ENCODE results near the gene RERE.
"Not testable (repeated sequence)": the region's sequence is repeated elsewhere in the genome, so short reads cannot be mapped to it uniquely, and the experiment has no call there.

Gene RERE

DNA sequence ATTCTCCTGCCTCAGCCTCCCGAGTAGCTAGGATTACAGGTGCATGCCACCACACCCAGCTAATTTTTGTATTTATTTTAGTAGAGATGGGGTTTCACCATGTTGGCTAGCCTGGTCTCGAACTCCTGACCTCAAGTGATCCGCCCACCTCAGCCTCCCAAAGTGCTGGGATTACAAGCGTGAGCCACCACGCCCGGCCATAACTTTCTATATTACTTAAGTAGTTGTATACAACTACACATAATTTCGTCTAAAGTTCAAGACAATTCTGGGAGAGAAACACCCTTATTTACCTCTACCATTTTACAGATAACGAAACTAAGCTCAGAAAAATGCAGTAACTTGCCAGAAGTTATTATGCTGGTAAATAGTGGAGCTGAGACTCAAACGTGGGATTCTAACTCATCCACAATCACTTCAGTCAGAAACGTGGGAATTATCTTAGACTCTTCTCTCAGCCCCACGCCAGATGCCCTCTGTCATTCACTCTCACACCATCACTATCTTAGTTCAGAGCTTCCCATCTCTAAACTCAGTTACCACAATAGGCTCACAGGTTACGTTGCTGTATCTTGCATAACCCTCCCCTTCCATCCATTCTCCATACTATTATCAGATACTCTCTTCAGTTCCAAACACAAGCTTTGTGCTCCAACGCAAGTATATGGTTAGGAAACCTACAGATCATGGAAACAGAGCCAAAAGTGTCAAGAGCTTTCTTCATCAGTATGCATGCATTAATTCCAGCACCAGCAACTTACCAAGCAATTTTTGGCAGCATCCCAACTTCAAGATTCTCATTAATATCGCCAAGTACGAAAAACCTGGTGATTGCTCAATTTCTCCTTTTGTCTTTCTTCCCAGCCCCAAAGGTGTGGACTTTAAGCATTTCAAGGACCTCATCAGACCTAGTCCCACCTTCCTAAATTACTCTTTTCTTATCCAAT is 69.3 kb downstream of the RERE start:
- no peak for DNase-seq

DNA sequence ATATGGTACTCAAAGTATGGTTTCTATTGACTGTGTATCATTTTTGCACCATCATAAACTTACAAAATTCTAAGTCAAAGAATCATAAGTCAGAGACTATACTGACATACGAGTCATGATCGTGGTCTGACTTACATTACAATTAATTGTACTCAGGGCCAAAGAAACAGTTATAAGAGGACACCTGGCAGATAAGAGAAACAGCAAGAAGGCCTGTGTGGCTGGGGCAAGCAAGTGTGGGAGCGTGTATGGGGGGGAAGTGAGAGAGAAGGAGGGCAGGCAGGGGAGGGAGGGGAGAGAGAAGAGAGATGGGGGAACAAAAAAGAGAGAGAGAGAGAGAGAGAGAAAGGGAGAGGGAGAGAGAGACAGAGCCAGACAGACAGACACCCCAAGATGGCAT is 70.9 kb downstream of the RERE start:
- no peak for DNase-seq

DNA sequence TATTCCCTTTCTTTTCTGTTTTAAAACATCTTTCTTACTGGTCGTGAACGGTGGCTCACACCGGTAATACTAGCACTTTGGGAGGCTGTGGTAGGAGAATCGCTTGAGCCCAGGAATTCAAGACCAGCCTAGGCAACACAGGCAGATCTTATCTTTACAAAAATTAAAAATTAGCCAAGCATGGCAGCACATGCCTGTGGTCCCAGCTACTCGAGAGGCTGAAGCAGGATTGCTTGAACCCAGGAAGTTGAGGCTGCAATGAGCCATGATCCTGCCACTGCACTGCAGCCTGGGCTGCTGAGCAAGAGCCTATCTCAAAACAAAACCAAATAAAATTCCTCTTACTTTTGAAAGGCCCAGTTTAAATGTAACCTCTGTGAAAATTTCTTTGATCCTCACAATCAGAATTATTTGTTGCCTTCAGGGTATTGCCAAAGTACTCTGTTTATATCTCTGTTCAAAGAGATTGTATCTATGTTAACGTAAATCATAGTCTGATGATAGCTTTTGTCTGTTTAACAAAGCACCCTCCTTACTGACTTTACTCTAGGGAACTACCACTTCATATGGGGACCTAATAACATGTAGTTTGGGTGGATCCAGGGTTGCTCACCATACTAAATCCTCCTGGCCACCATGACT is 71.6 kb downstream of the RERE start:
- no peak for DNase-seq

DNA sequence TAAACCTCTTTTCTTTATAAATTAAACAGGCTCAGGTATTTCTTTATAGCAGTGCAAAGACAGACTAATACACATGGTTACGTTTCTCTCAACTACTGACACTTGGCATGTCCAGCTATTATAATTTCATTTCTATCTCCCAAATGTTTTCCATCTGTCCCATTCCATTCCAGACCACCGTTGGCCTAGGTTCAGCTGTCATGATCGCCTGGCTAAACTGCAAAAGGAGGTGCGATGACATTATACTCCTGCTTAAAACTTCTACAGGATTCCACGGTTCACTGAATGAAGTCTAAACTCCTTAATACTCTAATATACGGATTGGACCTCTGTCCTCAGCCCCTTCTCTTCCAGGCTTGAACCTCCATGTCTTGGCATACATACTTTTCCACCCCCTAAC is 72.1 kb downstream of the RERE start:
- DNase-seq: no peak

DNA sequence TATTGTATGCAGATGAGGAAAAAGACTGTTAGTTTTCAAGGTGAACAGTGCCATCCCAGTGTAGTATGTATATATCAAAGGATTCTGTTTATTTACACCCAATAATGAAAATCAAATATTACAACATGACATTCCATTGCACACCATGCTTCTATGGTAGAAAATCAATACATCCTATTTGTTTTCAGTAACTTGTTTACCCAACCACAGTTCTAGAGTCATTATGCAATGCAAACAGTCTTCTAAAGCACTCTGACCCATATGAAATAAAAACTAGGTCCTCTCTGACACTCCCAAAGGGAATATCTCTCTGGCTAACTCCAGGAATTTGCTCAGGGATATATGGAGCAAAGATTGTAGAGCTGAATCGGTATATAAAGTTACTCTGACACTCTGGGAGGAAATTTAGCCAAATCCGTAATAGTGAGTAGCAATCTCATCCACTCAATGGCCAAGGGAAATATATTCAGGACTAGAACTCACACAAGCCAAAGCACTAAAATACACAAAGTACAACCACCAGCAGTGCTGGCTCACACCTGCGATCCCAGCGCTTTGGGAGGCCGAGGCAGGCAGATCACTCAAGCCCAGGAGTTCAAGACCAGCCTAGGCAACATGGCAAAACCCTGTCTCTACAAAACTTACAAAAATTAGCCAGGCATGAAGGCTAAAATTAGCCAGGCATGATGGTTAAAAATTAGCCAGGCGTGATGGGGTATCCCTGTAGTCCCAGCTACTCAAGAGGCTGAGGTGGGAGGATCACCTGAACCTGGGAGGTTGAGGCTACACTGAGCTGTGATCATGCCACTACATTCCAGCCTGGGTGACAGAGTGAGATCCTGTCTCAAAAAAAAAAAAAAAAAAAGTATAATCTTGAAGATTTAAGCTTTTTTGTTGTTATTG is 75.2 kb downstream of the RERE start:
- no peak for DNase-seq

DNA sequence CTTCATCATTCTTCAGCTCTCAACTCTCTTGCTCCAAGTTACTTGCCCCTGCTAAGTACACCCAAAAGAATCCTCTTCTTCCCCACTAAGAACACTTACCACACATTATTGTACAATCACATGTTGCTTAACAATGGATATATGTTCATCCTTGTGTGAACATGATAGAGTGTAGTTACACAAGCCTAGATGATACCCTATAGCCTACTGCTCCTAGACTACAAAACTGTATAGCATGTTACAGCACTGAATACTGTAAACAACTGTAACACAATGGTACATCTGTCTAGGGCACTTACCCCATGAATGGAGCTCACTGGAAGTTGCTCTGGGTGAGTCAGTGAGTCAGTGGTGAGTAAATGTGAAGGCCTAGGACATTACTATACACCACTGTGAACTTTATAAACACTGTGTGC is 77.4 kb downstream of the RERE start:
- no peak for DNase-seq

DNA sequence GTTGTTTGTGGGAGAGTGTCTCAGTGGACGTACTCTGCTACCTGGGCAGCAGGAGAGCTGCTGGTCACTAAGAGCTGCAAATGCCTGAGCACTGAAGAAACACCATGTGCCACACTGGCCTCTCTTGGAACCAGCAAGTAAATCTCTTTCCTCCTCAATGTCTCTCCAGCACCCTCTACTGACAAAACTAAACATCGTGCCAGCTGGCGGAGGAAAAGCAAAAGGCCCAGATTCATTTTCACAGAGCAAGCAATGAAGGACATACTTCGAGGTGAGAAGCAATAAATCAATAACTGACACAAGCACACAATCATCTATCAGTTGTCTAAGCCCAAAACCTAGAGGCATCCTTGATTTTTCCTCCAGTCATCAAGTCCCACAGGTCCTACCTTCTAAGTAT is 78.1 kb downstream of the RERE start:
- DNase-seq: no peak

DNA sequence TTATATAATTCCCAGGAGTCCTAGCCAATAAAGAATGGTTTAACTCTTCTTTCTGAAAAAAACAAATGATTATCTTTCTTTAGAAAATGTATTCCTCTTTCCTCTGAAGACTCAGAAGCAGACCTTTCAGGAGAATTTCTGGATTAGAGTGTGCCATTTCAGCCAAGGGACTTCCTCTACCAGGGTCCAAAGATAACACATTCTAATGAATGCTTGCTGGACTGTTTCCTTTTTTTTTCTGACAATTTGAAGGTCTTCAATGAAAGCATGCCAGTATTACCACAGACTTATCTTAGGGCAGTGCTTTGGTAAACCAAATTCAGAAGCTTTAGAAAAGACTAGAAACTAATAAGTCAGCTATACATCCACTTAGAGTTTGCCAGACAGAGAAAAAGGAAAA is 80.5 kb downstream of the RERE start:
- no peak for DNase-seq

DNA sequence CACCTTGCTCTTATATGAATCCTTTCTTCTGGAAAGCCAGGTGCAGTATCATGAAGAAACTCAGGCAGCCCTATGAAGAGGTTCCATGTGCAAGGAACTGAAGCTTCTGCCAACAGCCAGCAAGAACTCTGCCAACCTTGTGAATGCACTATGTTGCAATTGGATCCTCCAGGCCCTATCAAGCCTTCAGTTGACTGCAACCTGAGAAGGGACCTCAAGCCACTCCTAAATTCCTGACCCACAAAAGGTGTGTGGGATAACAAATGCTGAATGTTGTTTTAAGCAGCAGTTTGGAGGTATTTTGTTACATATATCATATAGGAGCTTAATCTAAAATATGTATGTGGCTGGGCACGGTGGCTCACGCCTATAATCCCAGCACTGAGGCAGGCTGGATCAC is 84.0 kb downstream of the RERE start:
- no peak for DNase-seq

DNA sequence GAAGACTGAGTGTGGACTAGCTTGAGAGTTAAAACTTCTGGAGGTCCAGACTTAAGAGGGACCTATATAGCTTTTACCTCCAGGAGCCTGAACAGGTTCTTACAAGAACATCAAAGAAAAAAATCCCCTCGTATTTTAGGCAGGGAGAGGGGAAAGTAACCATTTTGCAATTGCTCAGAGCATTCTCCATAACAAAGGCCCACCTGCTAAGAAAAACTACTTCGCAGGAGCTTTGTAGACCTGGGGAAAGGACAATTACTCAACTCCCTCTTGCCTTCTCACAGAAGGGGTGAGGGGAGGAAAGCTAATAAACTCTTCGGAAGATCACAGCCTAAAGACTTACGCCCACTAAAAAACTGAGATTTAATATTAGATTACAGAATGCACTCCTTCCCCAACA is 86.3 kb downstream of the RERE start:
- DNase-seq: no peak

DNA sequence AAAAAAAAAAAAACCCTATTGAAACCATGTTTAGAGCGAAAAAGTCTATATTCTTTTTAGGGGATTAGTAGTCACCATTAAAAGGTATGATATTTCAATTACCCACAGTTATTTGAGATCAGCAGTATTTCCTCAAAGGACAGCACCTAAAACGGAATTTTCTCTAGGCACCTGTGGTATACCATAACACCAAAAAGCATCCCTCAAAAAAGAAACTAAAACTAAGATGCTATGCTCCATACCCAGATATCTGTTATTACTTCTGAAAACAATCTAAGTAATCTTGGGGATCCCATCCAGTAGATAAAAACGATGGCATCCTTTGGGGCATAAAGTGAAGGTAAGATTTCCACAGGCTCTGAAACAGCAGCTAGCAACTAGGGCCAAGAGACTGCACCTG is 89.0 kb downstream of the RERE start:
- DNase-seq: no peak

DNA sequence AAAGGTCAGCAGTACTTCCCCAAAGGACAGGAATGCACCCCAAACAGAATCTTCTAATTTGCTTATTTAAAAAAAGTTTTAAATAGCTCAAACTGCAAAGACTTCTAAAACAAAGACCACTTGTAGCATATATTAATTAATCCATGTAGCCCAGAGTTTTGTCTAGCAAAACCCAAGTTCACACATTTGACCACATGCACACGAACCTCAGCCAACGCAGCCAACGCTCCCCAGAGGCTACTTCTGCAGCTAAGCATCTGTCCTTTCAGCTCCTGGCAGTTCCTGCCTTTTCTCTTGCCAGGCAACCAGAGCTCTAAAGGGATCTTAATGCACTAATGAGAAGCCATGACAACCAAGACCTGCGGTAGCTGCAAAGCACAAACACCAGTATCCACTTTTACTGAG is 89.6 kb downstream of the RERE start:
- no peak for DNase-seq

DNA sequence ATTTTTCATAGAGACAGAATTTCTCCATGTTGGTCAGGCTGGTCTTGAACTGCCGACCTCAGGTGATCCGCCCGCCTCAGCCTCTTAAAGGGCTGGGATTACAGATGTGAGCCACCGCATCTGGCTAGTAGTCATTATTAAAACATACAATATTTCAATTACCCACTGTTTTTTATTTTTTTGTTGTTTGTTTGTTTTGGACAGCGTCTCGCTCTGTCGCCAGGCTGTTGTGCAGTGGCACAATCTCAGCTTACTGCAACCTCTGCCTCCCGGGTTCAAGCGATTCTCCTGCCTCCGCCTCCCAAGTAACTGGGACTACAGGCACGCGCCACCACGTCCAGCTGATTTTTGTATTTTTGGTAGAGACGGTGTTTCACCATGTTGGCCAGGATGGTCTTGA is 90.1 kb downstream of the RERE start:
- DNase-seq: not testable (repeated sequence)

DNA sequence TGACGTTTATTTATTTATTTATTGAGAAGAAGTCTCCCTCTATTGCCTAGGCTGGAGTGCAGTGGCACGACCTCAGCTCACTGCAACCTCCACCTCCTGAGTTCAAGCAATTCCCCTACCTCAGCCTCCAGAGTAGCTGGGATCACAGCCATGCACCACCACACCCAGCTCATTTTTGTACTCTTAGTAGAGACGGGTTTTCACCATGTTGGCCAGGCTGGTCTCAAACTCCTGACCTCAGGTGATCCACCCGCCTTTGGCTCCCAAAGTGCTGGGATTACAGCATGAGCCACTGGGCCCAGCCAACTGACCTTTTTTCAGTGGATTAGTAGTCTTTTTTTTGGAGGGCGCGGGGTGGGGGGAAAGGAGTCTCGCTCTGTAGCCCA is 90.6 kb downstream of the RERE start:
- not testable (repeated sequence) for DNase-seq

DNA sequence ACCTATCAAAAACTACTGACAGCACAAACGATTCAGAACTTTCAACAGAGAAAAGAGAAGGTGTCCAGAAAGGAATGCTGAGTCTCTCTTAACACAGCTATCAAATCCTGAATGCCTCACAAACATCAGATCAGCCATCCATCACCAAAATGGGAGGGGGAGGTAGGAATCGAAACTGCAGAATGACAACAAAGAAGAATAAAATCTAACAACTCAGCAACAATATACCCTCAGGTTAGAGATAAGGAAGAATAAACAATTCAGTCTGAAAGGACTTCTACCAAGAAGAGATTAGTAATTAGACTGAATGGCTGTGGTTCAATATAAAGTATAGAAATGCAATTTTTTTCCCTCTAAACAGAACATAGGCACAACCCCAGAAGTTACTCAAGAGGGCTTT is 94.4 kb downstream of the RERE start:
- DNase-seq: no peak

DNA sequence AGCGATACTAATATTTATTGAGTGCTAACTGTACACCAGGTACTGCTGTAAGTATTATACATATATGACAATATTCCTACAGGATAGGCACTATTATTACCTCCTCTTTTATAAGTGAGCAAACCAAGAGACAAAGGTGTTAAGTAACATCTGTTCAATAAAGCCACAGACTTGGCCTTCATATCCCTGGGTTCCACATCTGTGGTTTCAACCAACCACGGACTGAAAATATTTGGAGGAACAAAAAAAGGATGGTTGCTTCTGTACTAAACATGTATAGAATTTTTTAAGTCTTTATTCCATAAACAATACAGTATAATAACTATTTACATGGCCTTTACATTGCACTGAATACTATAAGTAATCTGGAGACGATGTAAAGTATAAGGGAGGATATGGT is 95.1 kb downstream of the RERE start:
- DNase-seq: no peak

DNA sequence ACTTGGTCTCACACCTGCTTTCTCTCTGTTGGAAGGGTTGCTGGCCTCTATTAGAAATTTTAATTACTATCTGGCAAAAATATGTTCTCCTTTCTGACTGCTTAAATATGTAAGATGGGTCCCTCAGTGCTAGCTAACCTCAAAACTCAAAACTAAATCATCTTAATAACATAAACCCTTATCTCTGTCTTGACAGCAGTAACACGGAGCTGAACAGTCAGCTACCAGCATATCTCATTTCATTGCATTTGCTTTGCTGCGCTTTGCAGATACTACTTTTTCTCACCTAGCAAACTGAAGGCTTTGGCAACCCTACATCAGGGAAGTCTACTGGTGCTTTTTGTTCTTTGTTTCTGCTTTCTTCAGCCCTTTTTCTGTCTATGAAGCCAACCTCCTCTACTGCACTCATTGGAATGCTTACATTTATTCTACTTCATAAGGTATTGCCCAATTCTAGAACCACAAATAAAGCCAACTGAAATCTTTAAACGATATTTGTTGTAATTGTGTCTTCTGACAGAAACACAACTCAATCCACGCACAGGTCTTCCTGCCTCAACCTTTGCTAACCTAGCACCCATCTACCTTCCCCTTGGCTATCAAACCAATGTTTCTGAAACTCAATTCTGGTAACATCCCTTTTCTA is 95.6 kb downstream of the RERE start:
- no peak for DNase-seq

DNA sequence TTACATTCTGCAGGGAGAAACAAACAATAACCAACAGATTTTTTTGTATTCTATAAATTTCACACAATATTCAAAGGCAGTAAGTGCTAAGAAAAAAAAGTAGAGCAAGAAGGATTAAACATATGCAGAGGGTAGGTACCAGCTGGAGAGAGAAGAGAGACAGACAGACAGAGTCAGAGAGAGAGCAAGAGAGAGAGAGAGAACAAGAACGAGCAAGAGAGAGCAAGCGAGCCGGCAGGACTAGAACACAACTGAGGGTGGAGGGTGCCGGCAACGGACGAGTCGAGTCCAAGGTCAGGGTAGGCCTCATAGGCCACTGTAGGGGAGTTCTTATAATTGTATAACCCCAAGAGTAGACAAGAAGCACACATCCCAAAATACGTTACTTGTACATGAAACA is 97.1 kb downstream of the RERE start:
- no peak for DNase-seq

DNA sequence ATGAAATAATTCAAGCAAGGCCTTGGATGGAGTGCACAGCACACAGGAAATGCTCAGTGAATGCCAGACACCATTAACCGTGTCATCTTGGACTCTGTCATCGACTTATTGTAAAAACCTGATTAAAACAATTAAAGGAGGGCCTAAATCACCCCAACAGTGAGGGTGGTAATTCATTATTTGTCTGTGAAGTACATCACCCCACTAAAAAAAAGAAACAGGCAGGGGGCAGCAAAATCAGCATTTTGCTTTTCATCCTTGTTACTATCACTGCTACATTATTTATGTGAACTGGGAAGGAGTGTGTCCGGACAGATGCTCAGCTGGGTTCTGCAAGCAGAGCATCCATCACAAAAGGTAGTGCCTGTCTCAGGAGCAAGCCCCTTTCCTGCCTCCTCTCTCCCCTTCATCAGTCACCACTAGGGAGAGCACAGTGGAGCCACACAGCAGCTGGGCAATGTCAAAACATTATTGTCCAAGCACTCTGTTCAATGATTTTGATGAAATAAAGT is 98.5 kb downstream of the RERE start:
- no peak for DNase-seq

DNA sequence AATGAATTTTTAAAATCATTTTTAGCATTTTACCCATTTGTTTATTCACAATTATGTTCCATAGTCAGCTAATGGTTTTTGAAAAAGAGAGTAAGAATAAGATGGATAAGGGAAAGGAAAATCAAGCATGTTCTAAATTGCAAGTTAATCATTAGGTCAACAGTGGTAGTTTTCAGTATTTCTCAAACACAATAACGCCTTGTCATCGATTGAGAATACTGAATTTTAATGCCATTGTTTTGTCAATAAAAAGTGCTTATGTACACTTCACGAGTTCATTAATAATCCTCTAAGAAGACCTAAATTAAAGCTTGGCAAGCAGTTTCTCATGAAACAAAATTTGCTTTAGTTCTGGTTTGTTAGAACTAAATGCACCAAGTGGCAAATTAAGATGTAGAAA is 100.3 kb downstream of the RERE start:
- DNase-seq: no peak

DNA sequence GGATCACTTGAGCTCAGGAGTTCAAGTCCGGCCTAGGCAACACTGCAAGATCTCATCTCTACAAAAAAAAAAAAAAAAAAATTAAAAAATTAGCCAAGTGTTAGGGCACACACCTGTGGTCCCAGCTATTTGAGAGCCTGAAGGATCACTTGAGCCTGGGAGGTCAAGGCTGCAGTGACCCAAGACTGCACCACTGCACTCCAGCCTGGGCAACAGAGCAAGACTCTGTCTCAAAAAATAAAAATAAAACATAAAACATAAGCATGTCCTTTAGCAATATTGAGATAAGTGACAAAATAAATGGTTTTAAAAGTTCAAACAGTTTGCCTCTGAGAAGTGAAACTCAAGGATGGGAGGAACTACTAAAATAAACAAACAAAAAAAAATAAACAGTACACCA is 101.2 kb downstream of the RERE start:
- DNase-seq: no peak

DNA sequence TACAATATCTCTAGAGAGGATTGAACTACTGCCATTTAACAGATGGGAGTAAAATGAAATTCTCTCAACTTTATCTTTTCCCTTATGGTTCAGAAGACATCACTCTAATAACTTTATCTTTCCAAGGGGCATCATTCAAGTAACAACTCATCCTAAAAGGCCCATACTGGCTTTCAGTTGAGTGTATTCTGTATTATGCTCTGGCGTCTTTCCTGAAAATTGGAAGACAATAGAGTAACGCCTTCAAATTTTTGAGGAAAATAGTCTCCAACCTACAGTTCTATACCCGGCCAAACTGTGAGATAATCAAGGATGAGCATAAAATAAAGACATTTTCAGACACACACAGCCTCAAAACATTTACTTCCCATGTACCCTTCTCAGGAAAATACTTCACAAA is 103.3 kb downstream of the RERE start:
- DNase-seq: no peak

All from effector CD8-positive, alpha-beta T cell (primary cell).